ENCODE data around the gene RAC3. TPM values are rescaled to one million over a fixed set of nuclear protein-coding genes. Genes with fewer than 3 reads are reported as not detected.

Gene RAC3
- total RNA-seq, 4 donors from 2014 or later, result 1.8 to 2.5 (median 2.2) TPM

DNA sequence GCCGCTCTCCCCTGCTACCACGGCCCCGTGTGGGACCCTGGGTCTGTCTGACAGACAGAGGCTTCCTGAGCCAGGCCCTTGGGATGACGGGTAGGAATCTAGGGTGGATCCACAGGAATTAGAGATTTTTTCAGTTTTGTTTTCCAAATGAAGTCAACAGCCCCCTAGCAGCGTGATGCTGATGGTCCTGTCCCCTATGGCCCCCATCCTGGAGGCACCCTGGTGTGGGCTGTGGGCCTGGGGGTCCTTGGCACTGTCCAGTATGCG, 24.3 kb upstream of the RAC3 start:
- no peaks in the 10 kb centered on the region for H3K27me3 ChIP-seq
- H3K27ac ChIP-seq (replicated peaks in 1 of 4), result no peak overlapping the region
- 91% methylated on average over 6 of the region's 6 CpGs for WGBS
- TF ChIP-seq POLR2AphosphoS5 (IDR thresholded peaks at IDR 0.05) (no peak), EP300 (IDR thresholded peaks at IDR 0.05) (no peak), POLR2A (IDR thresholded peaks at IDR 0.05; ENCODE audit: low read depth) (no peak)
- TF ChIP-seq, protein P1, sequence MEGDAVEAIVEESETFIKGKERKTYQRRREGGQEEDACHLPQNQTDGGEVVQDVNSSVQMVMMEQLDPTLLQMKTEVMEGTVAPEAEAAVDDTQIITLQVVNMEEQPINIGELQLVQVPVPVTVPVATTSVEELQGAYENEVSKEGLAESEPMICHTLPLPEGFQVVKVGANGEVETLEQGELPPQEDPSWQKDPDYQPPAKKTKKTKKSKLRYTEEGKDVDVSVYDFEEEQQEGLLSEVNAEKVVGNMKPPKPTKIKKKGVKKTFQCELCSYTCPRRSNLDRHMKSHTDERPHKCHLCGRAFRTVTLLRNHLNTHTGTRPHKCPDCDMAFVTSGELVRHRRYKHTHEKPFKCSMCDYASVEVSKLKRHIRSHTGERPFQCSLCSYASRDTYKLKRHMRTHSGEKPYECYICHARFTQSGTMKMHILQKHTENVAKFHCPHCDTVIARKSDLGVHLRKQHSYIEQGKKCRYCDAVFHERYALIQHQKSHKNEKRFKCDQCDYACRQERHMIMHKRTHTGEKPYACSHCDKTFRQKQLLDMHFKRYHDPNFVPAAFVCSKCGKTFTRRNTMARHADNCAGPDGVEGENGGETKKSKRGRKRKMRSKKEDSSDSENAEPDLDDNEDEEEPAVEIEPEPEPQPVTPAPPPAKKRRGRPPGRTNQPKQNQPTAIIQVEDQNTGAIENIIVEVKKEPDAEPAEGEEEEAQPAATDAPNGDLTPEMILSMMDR (IDR thresholded peaks at IDR 0.05), result no peak
- peaks cover 0 to 31% (median 17%) of the 10 kb centered on the region in 4 donors for H3K36me3 ChIP-seq
- no peaks in the 10 kb centered on the region for H3K9me3 ChIP-seq
- no peak overlapping the region for H3K4me3 ChIP-seq
- H3K4me1 ChIP-seq, result peaks cover 28 to 43% (median 38%) of the 10 kb centered on the region in 4 donors
- intact Hi-C loops (cut with DNase I), result no loop called here
- DNase-seq (ENCODE audit: extremely low spot score), result no peak

DNA sequence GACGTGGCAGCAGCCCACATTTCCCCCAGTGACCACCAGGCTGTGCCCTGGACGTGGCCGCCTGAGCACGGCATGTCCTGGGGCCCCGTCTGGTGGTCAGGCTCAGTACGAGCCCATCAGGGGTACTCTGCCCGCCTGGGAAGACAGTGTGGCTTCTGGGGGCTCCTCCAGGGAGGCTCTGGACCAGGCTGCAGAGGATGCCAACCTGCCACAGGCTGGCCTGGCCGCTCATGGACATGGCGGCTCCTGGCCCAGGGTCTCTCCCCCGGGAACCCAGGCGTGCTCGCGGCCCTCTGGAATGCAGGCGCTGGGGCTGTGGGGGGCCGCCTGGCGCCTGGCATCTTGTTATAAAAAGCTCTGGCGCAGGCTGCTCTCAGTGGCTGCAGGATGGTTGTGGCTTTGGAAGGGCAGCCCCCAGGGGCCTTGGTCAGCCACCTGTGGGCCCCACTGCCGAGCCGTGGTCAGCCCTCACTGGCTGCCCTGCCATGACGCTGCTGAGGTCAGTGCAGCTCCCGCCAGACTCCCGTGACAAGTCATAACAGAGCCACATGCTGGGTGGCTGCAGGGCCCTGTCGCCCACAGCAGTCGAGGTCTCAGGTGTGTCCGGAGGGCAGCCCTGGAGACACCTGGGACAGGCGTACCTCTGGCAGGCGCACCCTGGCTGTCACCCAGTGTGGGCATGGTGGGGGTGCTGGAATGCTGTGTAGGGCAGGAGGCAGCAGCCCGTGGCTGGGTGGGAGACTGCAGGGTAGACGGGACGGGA, 23.8 kb upstream of the RAC3 start:
- no peak overlapping the region for H3K4me3 ChIP-seq
- H3K4me1 ChIP-seq, result peaks cover 27 to 43% (median 38%) of the 10 kb centered on the region in 4 donors
- peaks cover 0 to 36% (median 20%) of the 10 kb centered on the region in 4 donors for H3K36me3 ChIP-seq
- WGBS, result 96% methylated on average over 14 of the region's 30 CpGs
- no peak for TF ChIP-seq EP300 (IDR thresholded peaks at IDR 0.05)
- TF ChIP-seq POLR2A (IDR thresholded peaks at IDR 0.05; ENCODE audit: low read depth), result no peak
- no peak for TF ChIP-seq POLR2AphosphoS5 (IDR thresholded peaks at IDR 0.05)
- TF ChIP-seq, protein P1 (IDR thresholded peaks at IDR 0.05), result no peak
- no peak for DNase-seq (ENCODE audit: extremely low spot score)
- no peaks in the 10 kb centered on the region for H3K27me3 ChIP-seq
- intact Hi-C loops (cut with DNase I), result no loop called here
- no peak overlapping the region for H3K27ac ChIP-seq (replicated peaks in 1 of 4)
- H3K9me3 ChIP-seq, result no peaks in the 10 kb centered on the region

DNA sequence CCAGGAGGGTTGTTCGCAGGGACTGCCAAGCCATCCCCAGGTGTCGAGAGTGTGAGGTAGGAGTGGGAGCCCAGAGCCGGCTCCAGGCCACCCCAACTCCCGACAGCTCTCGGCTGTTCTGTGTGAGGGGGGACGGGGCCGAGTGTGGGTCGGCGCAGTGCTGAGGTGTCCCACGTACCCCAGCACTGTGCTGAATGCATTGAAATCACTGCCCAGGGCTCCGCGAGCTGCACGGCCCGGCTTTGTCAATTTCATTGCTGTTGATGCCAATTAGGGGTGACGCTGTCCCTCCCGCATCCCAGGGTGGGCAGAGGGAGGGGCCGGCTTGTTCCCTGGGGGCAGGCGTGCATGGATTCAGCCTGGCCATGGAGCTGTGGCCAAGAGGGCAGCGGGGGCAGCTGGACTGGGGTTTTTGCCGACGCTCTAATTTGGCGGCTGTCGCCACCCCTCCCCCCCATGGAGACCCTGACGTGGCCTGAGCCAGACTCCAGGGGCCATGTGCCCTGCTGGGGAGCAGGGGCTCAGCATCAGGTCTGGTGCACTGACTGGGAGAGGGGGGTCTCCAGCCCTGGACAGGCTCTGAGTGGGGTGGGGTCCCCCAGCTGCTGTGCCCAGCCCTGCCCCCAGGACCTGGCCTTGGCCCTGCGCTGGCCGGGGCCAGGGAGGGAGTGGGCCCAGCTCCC, 23.1 kb upstream of the RAC3 start:
- no peak overlapping the region for H3K27ac ChIP-seq (replicated peaks in 1 of 4)
- no peak for DNase-seq (ENCODE audit: extremely low spot score)
- intact Hi-C loops (cut with DNase I), result no loop called here
- H3K4me1 ChIP-seq, result peaks cover 25 to 37% (median 31%) of the 10 kb centered on the region in 4 donors
- peaks cover 0 to 39% (median 20%) of the 10 kb centered on the region in 4 donors for H3K36me3 ChIP-seq
- 100% methylated on average over 4 of the region's 26 CpGs for WGBS
- TF ChIP-seq POLR2AphosphoS5 (IDR thresholded peaks at IDR 0.05), result no peak
- TF ChIP-seq, protein P1 (IDR thresholded peaks at IDR 0.05), result no peak
- no peak for TF ChIP-seq EP300 (IDR thresholded peaks at IDR 0.05)
- no peak for TF ChIP-seq POLR2A (IDR thresholded peaks at IDR 0.05; ENCODE audit: low read depth)
- H3K4me3 ChIP-seq, result no peak overlapping the region
- no peaks in the 10 kb centered on the region for H3K9me3 ChIP-seq
- no peaks in the 10 kb centered on the region for H3K27me3 ChIP-seq

DNA sequence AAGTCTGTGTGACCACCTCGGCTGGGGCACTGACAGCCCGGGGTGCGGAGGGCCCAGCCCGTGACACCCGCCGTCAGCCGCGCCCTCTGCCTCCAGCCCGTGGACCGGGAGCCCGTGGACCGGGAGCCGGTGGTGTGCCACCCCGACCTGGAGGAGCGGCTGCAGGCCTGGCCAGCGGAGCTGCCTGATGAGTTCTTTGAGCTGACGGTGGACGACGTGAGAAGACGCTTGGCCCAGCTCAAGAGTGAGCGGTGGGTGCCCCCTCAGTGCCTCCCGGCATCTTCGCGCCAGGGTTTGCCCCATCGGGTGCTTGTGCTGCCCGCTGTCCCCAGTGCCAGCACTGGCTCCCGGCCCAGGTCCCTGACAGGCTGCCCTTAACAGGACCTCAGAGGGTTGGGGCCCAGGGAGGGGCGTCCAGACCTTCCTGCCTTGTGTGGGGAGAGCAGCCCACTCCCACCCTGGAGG, 22.5 kb upstream of the RAC3 start:
- Histone ChIP-seq H3K4me3 (no peak overlapping the region), H3K4me1 (peaks cover 22 to 31% (median 25%) of the 10 kb centered on the region in 4 donors), H3K27ac (replicated peaks in 1 of 4) (no peak overlapping the region), H3K36me3 (peaks cover 0 to 39% (median 20%) of the 10 kb centered on the region in 4 donors), H3K9me3 (no peaks in the 10 kb centered on the region), H3K27me3 (no peaks in the 10 kb centered on the region)
- TF ChIP-seq POLR2A (IDR thresholded peaks at IDR 0.05; ENCODE audit: low read depth) (no peak), POLR2AphosphoS5 (IDR thresholded peaks at IDR 0.05) (no peak)
- intact Hi-C loops (cut with DNase I), result no loop called here
- DNase-seq (ENCODE audit: extremely low spot score), result no peak
- WGBS, result 93% methylated on average over 11 of the region's 28 CpGs

DNA sequence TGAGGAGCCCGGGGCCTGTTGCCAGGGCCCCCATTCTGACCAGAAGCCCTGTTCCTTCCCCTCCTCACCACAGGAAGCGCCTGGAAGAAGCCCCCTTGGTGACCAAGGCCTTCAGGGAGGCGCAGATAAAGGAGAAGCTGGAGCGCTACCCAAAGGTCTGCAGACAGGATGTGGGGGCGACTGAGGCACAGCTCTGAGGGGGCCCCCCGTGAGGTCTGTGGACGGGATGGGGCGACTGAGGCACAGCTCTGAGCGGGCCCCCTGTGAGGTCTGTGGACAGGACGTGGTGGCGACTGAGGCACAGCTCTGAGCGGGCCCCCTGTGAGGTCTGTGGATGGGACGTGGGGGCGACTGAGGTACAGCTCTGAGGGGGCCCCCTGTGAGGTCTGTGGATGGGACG, 22.1 kb upstream of the RAC3 start:
- DNase-seq (ENCODE audit: extremely low spot score), result no peak
- H3K4me1 ChIP-seq, result peaks cover 17 to 27% (median 23%) of the 10 kb centered on the region in 4 donors
- no peaks in the 10 kb centered on the region for H3K9me3 ChIP-seq
- intact Hi-C loops (cut with DNase I), result no loop called here
- 74% methylated on average over 10 of the region's 15 CpGs for WGBS
- TF ChIP-seq, protein P1 (IDR thresholded peaks at IDR 0.05), result no peak
- TF ChIP-seq POLR2A (IDR thresholded peaks at IDR 0.05; ENCODE audit: low read depth), result no peak
- TF ChIP-seq EP300 (IDR thresholded peaks at IDR 0.05), result no peak
- no peak for TF ChIP-seq POLR2AphosphoS5 (IDR thresholded peaks at IDR 0.05)
- H3K27ac ChIP-seq (replicated peaks in 1 of 4), result no peak overlapping the region
- H3K36me3 ChIP-seq, result peaks cover 0 to 39% (median 20%) of the 10 kb centered on the region in 4 donors
- no peak overlapping the region for H3K4me3 ChIP-seq
- H3K27me3 ChIP-seq, result no peaks in the 10 kb centered on the region

All from esophagus muscularis mucosa (tissue), 4 donors.